Naive thymus-derived CD8-positive, alpha-beta T cell (primary cell): Measurements from ENCODE around the gene KCTD16. TPM values are rescaled to one million over a fixed set of nuclear protein-coding genes. Genes with fewer than 3 reads are reported as not detected.

ENCODE experiments used
- ATAC-seq, 2 donors: fragments of 150-1000 bp; cut with Tn5 transposase in 1 of 2; sonication (Bioruptor Pico), chemical (Tn5 transposase) in 1 of 2; 1 replicate in 1 of 2; 2 replicates in 1 of 2; pipeline ENCODE4 v1.10.0; 2021; ENCODE audit warnings: mild to moderate bottlenecking in 2 of 2, moderate library complexity in 2 of 2
- POLR2A ChIA-PET: fragments of 350-600 bp; sonication (Branson Sonifier 250); formaldehyde crosslinking; loops from one replicate; lab custom pipeline; 2021; ENCODE audit warnings: antibody characterized with exemption; lab: Charles Lee
- DNase-seq, 10 donors: peaks; one replicate each; pipeline versions ENCODE4 v3.0.0 to v3.0.0-alpha.2; 2020 to 2022
- H3K27ac Mint-ChIP-seq, 10 donors: one replicate each; pipeline ENCODE4 v1.8.0; 2020 to 2022; ENCODE audit warnings: mild to moderate bottlenecking in 10 of 10, mixed read lengths in 10 of 10, moderate library complexity in 4 of 10, inconsistent platforms in 1 of 10
- H3K27me3 Mint-ChIP-seq, 5 donors: one replicate each; pipeline ENCODE4 v1.8.0; 2021 to 2022; ENCODE audit warnings: mixed read lengths in 5 of 5
- H3K36me3 Mint-ChIP-seq, 3 donors: one replicate each; pipeline ENCODE4 v1.8.0; 2020 to 2022; ENCODE audit warnings: mixed read lengths in 3 of 3, mild to moderate bottlenecking in 2 of 3, inconsistent platforms in 1 of 3
- H3K4me1 Mint-ChIP-seq, 4 donors: one replicate each; pipeline ENCODE4 v1.8.0; 2021 to 2022; ENCODE audit warnings: mixed read lengths in 4 of 4
- H3K4me3 Mint-ChIP-seq, 10 donors: one replicate each; pipeline ENCODE4 v1.8.0; 2020 to 2022; ENCODE audit warnings: mild to moderate bottlenecking in 10 of 10, mixed read lengths in 10 of 10, moderate library complexity in 6 of 10, inconsistent platforms in 1 of 10
- H3K9me3 Mint-ChIP-seq, 9 donors: one replicate each; pipeline ENCODE4 v1.8.0; 2020 to 2022; ENCODE audit warnings: mixed read lengths in 9 of 9, mild to moderate bottlenecking in 3 of 9, inconsistent platforms in 1 of 9, moderate library complexity in 1 of 9
- polyA plus RNA-seq, 3 donors: library from polyadenylated mRNA; unstranded; fragments of 300-500 nt; fragmentation: Illumina TruSeq; gene quantifications; one replicate each; pipeline ENCODE4 v1.2.3, GENCODE V29; 2021
- total RNA-seq, 8 experiments: library from RNA in 2 of 8; stranded (reverse) in 2 of 8; gene quantifications; one replicate each; pipeline ENCODE4 v1.2.3 and lab custom pipeline; 2021 to 2026

KCTD16 gene
- total and polyA plus RNA-seq, 5 experiments from 2014 or later, result 0.13 to 0.27 TPM; not detected in 3

- Mint-ChIP-seq H3K4me3 (no peak overlapping the region), H3K36me3 (no peaks in the 10 kb centered on the region), H3K4me1 (no peaks in the 10 kb centered on the region), H3K9me3 (peaks cover 0 to 11% (median 8%) of the 10 kb centered on the region in 9 donors), H3K27ac (no peak overlapping the region), H3K27me3 (peaks cover 0 to 8% (median 0%) of the 10 kb centered on the region in 5 donors)
- DNase-seq (no peak), ATAC-seq (no peak)
- POLR2A ChIA-PET, result no interaction called here
Measured at GRCh38 chr5:144406442-144406841, 235.8 kb downstream of the KCTD16 start.

- Mint-ChIP-seq H3K36me3 (no peaks in the 10 kb centered on the region), H3K4me1 (no peaks in the 10 kb centered on the region), H3K4me3 (no peak overlapping the region), H3K9me3 (peaks cover 0 to 40% (median 14%) of the 10 kb centered on the region in 9 donors), H3K27ac (no peak overlapping the region), H3K27me3 (peaks cover 0 to 3% (median 0%) of the 10 kb centered on the region in 5 donors)
- ATAC-seq (no peak), DNase-seq (no peak)
- POLR2A ChIA-PET, result no interaction called here
Measured at GRCh38 chr5:144414202-144415029, 243.7 kb downstream of the KCTD16 start.

DNA sequence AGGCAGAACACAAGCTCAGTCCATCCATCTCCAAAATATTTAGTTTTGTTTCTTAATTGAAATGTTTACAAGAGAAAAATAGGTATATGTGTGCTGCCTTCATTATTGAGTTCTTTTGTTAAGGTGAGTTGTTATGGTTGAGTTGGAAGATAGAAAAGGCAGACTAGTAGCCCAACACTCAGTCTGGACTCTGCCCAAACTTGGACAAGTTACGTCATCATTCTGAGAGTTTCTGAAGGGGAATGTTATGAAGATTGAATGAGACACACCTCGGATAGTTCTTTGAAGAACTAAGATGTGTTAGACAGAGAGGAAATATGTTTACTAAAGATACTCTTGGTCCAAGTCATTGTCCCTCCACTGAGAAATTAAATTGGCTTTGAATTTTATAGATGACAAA is 245.5 kb downstream of the KCTD16 start:
- Mint-ChIP-seq H3K9me3 (peaks cover 0 to 48% (median 10%) of the 10 kb centered on the region in 9 donors), H3K27ac (no peak overlapping the region), H3K4me3 (no peak overlapping the region), H3K27me3 (peaks cover 0 to 1% (median 0%) of the 10 kb centered on the region in 5 donors), H3K36me3 (no peaks in the 10 kb centered on the region), H3K4me1 (no peaks in the 10 kb centered on the region)
- DNase-seq, result no peak
- POLR2A ChIA-PET, result no interaction called here
- ATAC-seq, result no peak

GRCh38 chr5:144418719-144419118 is 248.0 kb downstream of the KCTD16 start:
- H3K27ac Mint-ChIP-seq, result no peak overlapping the region
- DNase-seq, result no peak
- ATAC-seq, result no peak
- H3K9me3 Mint-ChIP-seq, result peaks cover 0 to 45% (median 7%) of the 10 kb centered on the region in 9 donors
- POLR2A ChIA-PET, result no interaction called here
- peaks cover 0 to 1% (median 0%) of the 10 kb centered on the region in 5 donors for H3K27me3 Mint-ChIP-seq
- H3K4me3 Mint-ChIP-seq, result no peak overlapping the region
- H3K4me1 Mint-ChIP-seq, result no peaks in the 10 kb centered on the region
- no peaks in the 10 kb centered on the region for H3K36me3 Mint-ChIP-seq

GRCh38 chr5:144421411-144421810 is 250.7 kb downstream of the KCTD16 start:
- POLR2A ChIA-PET, result no interaction called here
- no peak for DNase-seq
- no peak overlapping the region for H3K4me3 Mint-ChIP-seq
- H3K27me3 Mint-ChIP-seq, result peaks cover 0 to 1% (median 0%) of the 10 kb centered on the region in 5 donors
- no peaks in the 10 kb centered on the region for H3K4me1 Mint-ChIP-seq
- H3K36me3 Mint-ChIP-seq, result no peaks in the 10 kb centered on the region
- peaks cover 0 to 30% (median 8%) of the 10 kb centered on the region in 9 donors for H3K9me3 Mint-ChIP-seq
- no peak overlapping the region for H3K27ac Mint-ChIP-seq
- no peak for ATAC-seq

GRCh38 chr5:144422018-144422727 is 251.5 kb downstream of the KCTD16 start:
- ATAC-seq (no peak), DNase-seq (no peak)
- peaks cover 0 to 25% (median 12%) of the 10 kb centered on the region in 9 donors for H3K9me3 Mint-ChIP-seq
- no peaks in the 10 kb centered on the region for H3K36me3 Mint-ChIP-seq
- peaks cover 0 to 1% (median 0%) of the 10 kb centered on the region in 5 donors for H3K27me3 Mint-ChIP-seq
- no peak overlapping the region for H3K27ac Mint-ChIP-seq
- H3K4me3 Mint-ChIP-seq, result no peak overlapping the region
- no peaks in the 10 kb centered on the region for H3K4me1 Mint-ChIP-seq
- POLR2A ChIA-PET, result no interaction called here

DNA sequence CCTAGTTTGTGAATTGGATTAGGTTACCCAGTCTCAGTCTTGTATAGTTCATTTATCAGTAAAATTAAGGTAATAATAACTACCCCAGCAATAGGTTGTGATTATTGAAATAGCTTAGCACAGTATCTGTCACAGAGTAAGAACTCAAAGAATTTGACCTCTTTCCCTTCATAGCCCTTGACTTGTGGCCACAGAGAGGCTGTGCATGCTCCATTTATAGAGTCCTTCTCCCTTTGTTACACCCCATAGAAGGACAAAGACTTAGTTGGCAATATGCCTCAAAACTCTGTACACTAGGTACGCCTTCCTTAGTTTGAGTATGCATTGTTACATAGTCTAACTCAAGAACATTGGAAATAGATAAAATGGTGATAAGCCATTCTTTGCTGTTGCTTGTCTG is 257.2 kb downstream of the KCTD16 start:
- Mint-ChIP-seq H3K9me3 (peaks cover 0 to 14% (median 3%) of the 10 kb centered on the region in 9 donors), H3K27me3 (no peaks in the 10 kb centered on the region), H3K4me1 (no peaks in the 10 kb centered on the region), H3K4me3 (no peak overlapping the region), H3K27ac (no peak overlapping the region), H3K36me3 (no peaks in the 10 kb centered on the region)
- ATAC-seq (no peak), DNase-seq (no peak)
- POLR2A ChIA-PET, result no interaction called here

- H3K36me3 Mint-ChIP-seq, result no peaks in the 10 kb centered on the region
- no peak for ATAC-seq
- H3K27ac Mint-ChIP-seq, result no peak overlapping the region
- no peak overlapping the region for H3K4me3 Mint-ChIP-seq
- H3K27me3 Mint-ChIP-seq, result no peaks in the 10 kb centered on the region
- no peak for DNase-seq
- H3K4me1 Mint-ChIP-seq, result no peaks in the 10 kb centered on the region
- H3K9me3 Mint-ChIP-seq, result peaks cover 0 to 12% (median 3%) of the 10 kb centered on the region in 9 donors
- POLR2A ChIA-PET, result no interaction called here
Measured at GRCh38 chr5:144428326-144428725, 257.7 kb downstream of the KCTD16 start.

- Mint-ChIP-seq H3K4me1 (no peaks in the 10 kb centered on the region), H3K9me3 (peaks cover 0 to 11% (median under 1%) of the 10 kb centered on the region in 9 donors), H3K4me3 (no peak overlapping the region), H3K36me3 (no peaks in the 10 kb centered on the region), H3K27ac (no peak overlapping the region), H3K27me3 (no peaks in the 10 kb centered on the region)
- DNase-seq, result no peak
- POLR2A ChIA-PET, result no interaction called here
- ATAC-seq, result no peak
Measured at GRCh38 chr5:144429405-144429804, 258.7 kb downstream of the KCTD16 start.

- Mint-ChIP-seq H3K9me3 (peaks cover 0 to 11% (median 4%) of the 10 kb centered on the region in 9 donors), H3K4me1 (no peaks in the 10 kb centered on the region), H3K27me3 (no peaks in the 10 kb centered on the region), H3K4me3 (no peak overlapping the region), H3K36me3 (no peaks in the 10 kb centered on the region), H3K27ac (no peak overlapping the region)
- POLR2A ChIA-PET, result no interaction called here
- ATAC-seq (no peak), DNase-seq (no peak)
Measured at GRCh38 chr5:144429905-144430304, 259.2 kb downstream of the KCTD16 start.

DNA sequence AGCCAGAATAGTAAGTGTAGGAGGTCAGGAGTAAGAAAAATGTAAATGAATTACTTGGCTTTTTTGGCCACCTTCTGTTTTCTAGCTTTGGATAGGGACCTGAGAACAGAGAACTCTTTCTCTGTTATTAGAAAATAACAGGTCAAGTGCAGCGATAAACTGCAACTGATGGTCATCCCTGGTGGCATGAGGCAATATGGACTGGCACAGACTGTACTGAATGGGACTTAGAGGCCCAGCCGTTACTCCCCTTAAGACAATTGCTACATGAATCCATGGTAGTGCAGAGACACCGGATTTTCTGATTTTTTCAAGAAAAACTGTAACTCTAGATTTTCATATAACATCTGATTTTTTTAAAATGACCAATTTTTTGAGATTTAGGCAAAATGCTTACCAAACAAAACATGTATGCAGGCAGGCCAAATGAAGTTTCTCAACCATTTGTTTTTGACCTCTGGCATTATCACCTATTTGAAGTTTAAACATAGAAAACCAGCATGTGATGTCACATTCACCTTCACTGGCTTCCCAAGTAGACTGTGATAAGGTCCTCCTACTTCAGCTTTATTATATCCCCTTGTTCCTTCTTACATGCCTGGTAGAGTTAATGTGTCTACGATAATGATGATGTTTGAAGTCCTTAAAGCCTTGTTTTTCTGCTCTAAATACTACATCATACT is 262.6 kb downstream of the KCTD16 start:
- Mint-ChIP-seq H3K27me3 (no peaks in the 10 kb centered on the region), H3K36me3 (no peaks in the 10 kb centered on the region)
- POLR2A ChIA-PET, result no interaction called here

GRCh38 chr5:144433893-144434292 is 263.2 kb downstream of the KCTD16 start:
- Mint-ChIP-seq H3K4me1 (no peaks in the 10 kb centered on the region), H3K27me3 (no peaks in the 10 kb centered on the region), H3K9me3 (peaks cover 0 to 11% (median 3%) of the 10 kb centered on the region in 9 donors), H3K4me3 (no peak overlapping the region), H3K36me3 (no peaks in the 10 kb centered on the region), H3K27ac (no peak overlapping the region)
- ATAC-seq, result no peak
- POLR2A ChIA-PET, result no interaction called here
- no peak for DNase-seq

More for the DNA sequence above, 262.6 kb downstream of the KCTD16 start:
- Mint-ChIP-seq H3K4me1 (no peaks in the 10 kb centered on the region), H3K27ac (no peak overlapping the region), H3K9me3 (peaks cover 0 to 10% (median 6%) of the 10 kb centered on the region in 9 donors), H3K4me3 (no peak overlapping the region)
- DNase-seq (no peak), ATAC-seq (no peak)

GRCh38 chr5:144436007-144436406 is 265.3 kb downstream of the KCTD16 start:
- Mint-ChIP-seq H3K27me3 (no peaks in the 10 kb centered on the region), H3K4me1 (no peaks in the 10 kb centered on the region), H3K27ac (no peak overlapping the region), H3K4me3 (no peak overlapping the region), H3K9me3 (peaks cover 0 to 22% (median 12%) of the 10 kb centered on the region in 9 donors), H3K36me3 (no peaks in the 10 kb centered on the region)
- DNase-seq (no peak), ATAC-seq (no peak)
- POLR2A ChIA-PET, result no interaction called here
